ENCODE results near the gene LRRC56.
A peak's percentile ranks its signal among the peaks of the same experiment; 100 is the strongest.
"Not testable (repeated sequence)": the region's sequence is repeated elsewhere in the genome, so short reads cannot be mapped to it uniquely, and the experiment has no call there.

LRRC56 gene

GRCh38 chr11:561148-562003, 24.0 kb downstream of the LRRC56 start:
- no peak for DNase-seq

GRCh38 chr11:562046-562645, 24.8 kb downstream of the LRRC56 start:
- no peak for DNase-seq

- no peak for DNase-seq
These were observed 25.9 kb downstream of the LRRC56 start for GRCh38 chr11:563066-563811.

- DNase-seq, result peak; percentile 17
These were observed 26.7 kb downstream of the LRRC56 start for GRCh38 chr11:563812-564578.

DNA sequence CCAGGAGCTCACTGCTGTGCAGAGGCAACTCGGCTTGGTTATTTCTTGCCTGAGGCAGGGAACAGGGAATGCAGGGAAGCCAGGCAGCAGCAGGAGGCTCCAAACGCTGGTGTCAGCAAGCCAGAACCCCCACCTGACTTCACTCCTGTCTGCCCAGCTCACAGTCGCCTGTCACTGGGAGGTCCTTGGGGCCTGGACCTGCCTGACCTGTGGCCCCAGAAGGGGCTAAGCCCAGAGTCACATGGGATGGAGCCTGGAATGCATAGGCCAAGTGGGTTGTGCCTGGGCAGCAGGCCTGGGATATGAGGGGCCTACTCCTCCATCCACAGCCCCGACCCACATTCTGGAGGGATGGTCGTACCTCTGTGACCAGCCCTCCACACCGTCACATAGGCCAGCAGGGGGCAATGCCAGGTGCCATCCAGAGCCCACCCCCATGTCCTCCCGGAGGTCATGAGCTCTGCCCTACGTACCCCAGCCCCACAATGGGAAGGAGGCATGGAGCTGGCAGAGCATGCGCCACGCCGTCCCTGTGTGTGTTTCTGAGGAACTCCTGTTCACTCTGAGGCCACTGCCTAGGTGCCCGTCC, 28.7 kb downstream of the LRRC56 start:
- peak; percentile 17 for DNase-seq

DNA sequence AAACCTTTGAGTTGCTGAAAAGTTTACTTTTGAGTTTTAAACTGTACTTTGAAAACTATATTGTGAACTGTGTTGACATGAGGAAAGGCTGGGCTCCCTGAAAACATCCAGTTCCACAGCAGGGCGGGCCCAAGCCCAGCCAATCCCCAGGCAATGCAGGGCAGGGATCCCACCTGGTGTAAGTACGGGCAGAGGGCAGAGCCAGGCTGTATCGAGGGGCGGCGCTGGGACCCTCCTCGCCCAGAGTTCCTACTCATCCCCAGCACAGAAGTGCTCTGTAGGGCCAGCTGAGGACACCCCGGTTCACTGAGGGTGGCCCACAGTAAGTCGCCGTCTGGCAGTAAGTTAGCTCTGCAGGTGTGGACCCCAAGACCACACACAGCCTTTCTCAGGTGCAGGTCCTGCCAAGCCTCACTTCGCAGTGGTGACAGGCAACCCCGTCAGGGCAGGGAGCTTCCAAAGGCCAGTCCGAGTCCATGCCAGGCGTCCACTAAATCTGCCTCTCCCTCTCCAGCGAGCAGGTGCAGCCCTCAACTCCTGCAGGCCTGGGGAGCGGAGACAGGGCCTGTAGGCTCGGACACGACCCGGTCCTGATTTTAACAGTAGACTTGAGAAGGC, 29.8 kb downstream of the LRRC56 start:
- DNase-seq, result peak; percentile 24

DNA sequence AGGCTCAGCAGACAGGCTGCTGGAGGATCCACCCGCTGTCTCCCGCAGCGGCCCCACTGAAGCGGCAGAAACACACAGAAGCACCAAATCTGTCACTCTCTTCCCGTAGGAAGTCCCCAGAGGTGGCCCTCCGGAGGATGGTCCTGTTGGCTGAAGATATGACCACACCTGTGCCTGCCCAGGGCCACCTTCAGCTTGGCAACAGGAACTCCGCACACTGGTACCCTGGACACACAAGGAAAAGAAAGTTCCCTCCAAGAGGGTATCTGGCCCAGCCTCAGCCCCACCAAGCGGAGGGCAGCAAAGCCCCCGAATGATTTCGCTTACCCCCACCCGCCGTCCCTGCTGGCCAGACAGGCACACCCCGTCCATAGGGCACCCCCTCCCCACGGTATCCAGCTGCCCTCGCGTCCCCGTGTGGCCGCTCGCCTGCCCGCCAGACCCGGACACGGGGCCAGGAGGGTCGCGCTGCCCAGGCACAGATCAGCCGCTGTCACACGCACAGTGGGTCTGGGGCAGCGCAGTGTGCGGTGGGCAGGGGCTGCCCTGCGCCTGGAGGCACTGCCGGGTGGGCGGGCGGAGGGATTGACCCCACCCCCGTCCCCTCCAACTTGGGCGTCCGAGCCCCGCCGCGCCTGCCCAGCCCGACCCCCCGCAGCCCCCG, 30.4 kb downstream of the LRRC56 start:
- DNase-seq, result peak; percentile 26

GRCh38 chr11:568306-569157, 31.2 kb downstream of the LRRC56 start:
- DNase-seq, result peak; percentile 94

- DNase-seq, result no peak
These were observed 32.0 kb downstream of the LRRC56 start for GRCh38 chr11:569158-569885.

- no peak for DNase-seq
These were observed 34.5 kb downstream of the LRRC56 start for GRCh38 chr11:571802-572185.

- DNase-seq, result no peak
These were observed 35.9 kb downstream of the LRRC56 start for GRCh38 chr11:573146-573759.

DNA sequence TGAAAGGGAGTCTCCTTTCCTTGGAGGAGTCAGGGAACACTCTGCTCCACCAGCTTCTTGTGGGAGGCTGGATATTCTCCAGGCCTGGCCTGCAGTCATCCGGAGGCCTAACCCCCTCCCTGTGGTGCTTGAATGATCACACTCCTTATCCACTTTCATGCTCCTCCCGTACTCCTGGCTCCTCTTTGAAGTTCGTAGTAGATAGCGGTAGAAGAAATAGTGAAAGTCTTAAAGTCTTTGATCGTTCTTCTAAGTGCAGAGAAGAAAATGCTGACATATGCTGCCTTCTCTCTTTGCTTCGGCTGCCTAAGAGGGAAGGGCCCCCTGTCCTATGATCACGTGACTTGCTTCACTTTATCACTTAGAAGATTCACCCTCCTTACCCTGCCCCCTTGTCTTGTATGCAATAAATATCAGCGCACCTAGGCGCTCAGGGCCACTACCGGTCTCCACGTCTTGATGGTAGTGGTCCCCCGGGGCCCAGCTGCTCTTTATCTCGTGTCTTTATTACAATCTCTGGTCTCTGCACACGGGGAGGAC, 36.8 kb downstream of the LRRC56 start:
- DNase-seq, result not testable (repeated sequence)

DNA sequence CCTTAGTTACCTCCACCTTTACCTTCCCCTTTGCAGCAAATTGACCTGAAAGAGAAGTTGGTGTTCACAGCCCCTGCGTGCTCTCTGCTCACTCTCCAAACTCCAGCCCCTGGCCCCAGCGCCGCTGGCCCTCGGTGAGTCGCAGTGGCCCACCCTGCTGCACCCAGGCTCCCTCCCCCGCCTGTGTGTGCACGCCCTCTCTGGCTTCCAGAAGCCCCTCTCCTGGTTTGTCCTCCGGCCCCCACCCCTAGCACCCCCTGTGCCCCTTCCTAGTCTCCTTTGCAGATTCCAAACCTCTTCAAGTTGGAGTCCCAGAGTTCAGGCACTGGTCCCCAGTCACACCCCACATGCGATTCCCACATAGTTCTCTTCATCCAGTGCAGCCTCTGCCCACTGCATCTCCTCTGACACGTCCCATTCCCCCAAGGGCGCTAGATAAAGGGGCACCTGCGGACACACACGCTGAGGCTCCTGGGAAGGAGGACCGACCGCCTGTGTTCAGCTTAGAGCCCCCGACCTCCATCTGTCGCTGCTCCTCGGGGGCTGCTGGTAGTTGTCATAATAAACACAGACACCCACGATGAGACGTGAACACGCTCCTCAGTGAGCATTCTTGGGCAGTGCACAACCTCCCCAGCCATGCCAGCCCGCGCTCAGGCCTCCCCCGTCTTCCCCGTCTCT, 37.4 kb downstream of the LRRC56 start:
- DNase-seq, result no peak

DNA sequence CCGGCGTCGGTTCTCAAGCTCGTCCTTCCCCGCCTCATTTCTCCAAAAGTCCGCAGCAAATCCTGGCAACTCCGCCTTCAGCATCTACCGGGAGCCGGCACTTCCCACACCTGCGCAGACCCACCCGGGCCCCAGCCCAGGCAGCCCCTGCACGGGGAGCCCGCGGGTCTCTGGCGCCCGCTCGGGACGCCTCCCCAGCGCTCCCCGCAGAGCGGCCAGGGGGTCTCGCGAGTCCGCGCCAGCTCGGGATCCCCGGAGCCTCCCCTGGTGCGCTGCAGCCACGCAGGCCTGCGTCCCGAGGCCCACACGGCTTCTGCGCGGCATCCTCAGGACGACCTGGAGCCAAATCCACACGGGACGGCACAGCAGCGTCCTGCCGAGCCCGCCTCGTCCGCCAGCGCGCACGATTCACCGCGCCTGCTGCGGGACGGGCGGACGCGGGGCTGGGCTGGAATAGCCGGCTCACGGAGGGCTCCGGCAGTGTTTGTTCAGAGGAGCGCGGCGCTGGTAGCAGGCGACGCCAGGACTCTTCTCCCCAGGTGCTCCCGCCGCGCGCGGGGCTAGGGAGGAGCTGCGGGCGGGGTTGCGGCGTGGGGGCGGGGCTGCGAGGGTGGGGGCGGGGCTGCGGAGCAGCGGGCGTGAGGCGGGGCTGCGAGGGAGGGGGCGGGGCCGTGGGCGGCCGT, 38.1 kb downstream of the LRRC56 start:
- no peak for DNase-seq

DNA sequence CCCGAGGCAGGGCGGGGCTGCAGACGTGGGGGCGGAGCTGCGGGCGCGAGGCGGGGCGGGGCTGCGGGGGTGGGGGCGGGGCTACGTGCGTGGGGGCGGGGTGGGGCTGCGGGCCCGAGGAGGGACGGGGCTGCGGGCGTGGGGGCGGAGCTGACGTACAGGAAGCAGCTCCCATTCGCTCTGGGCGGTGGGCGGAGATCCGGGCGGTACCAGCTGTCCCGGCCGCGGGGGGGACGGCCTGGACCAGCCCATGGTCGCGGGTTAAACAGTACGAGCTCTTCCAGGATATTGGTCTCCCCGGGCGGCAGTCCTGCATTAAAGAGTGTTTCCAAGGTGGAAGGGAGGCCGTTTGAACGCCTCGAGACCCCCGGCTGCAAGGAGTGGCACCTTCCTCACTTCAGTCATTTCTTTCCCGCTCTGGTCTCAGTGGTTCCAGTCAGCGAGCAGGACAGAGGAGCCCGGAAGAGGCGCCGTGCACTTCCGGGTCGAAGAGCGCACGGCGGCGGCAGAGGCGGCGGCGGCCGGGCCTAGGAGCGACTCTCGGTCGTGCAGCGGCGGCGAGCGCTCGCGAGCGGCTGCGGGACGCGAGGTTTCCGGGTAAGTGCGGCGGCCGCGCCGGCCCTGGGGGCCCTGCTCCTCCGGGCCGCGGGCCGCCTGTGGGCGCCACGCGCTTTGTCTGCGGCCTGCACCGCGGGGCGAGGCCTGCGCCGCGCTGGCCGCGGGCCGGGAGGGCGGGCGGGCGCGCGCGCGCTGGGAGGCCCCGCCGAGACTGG, 38.9 kb downstream of the LRRC56 start, which contains the start of gene PHRF1:
Gene PHRF1, plus strand, starts transcription at position 475 of the 773 bp plus-strand sequence. CDS start 5,043 bp downstream, outside the sequence.
- DNase-seq, result peak; percentile 96

DNA sequence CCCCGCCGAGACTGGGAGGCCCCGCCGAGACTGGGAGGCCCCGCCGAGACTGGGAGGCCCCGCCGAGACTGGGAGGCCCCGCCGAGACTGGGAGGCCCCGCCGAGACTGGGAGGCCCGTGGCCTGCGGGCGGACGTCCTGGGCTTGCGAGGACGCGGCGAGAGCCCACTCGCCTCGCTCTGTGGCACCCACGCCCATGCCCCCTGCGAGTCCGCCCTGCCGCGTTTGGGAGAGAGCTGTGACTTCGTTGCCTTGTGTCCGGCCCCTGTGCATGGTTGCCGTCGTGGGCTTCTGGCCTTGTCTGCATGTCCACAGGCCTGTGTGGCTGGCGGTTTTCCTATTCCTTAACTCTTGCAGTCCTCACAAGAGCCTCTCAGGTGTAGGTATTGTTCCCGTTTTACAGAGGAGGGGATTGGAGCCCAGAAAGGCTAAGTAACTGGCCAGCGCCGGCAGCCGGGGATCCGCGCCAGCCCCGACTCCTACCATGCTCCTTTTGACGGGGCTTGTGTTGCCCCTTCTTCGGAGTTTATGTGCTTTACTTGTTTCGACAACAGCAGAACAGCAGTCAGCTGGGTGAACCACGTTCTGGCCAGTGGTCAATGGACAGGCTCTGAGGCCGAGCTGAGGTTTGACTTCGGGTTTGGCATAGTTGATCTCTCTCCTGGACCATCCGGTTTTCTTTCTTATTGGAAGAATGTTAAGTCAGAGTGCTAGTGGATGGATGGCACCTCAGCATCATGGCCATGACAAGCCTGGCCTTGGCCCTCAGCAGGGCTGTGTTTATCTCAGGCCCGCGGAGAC, 39.7 kb downstream of the LRRC56 start:
- DNase-seq, result no peak

All from activated T-cell treated with anti-CD3 and anti-CD28 coated beads, Interleukin-2, amount 50 U/mL, for 1 hour (primary cell).